ENCODE measurements around the gene OLA1. TPM values are rescaled to one million over a fixed set of nuclear protein-coding genes. Genes with fewer than 3 reads are reported as not detected.

Gene OLA1
- polyA plus RNA-seq, 1 donor from 2014 or later = 134 TPM

DNA sequence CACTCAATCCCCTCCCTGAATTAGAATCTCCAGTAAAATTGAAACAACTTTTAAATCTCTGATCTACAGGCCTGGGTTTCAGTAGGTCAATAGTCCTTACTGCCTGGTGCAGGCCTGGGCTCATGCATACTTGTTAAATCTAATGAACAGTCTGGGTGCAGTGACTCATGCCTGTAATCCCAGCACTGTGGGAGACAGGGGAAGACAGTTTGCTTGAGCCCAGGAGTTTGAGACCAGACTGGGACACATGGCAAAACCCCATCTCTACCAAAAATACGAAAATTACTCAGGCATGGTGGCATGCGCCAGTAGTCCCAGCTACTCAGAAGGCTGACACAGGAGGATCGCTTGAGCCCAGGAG lies 188.5 kb downstream of the OLA1 start:
- Histone ChIP-seq H3F3A (ENCODE audit: insufficient read depth, low read length, poor library complexity, severe bottlenecking) (peaks cover 2% of the 10 kb centered on the region), H3K9me3 (ENCODE audit: low read length) (no peaks in the 10 kb centered on the region), H3K79me2 (replicated peaks; ENCODE audit: insufficient read depth, low read length) (no peaks in the 10 kb centered on the region), H3K27me3 (ENCODE audit: insufficient read depth, low read depth, low read length) (no peaks in the 10 kb centered on the region), H3K4me3 (ENCODE audit: low read length) (no peak overlapping the region), H3K9me2 (ENCODE audit: insufficient read depth, low read length) (no peaks in the 10 kb centered on the region), H3K9ac (ENCODE audit: low read length) (no peak overlapping the region), H3K36me3 (ENCODE audit: insufficient read depth, low read length) (no peaks in the 10 kb centered on the region), H3K4me2 (ENCODE audit: low read length) (no peak overlapping the region), H2AFZ (ENCODE audit: low read depth, low read length) (no peak overlapping the region), H3K27ac (ENCODE audit: low read length) (no peak overlapping the region), H4K20me1 (ENCODE audit: insufficient read depth) (no peaks in the 10 kb centered on the region)
- no peak for TF ChIP-seq EZH2 (IDR thresholded peaks at IDR 0.05; ENCODE audit: borderline replicate concordance, insufficient read depth, low read length, poor library complexity, severe bottlenecking)
- TF ChIP-seq EP300 (conservative IDR thresholded peaks at IDR 0.05; ENCODE audit: poor library complexity, severe bottlenecking) = no peak
- TF ChIP-seq, protein P1, sequence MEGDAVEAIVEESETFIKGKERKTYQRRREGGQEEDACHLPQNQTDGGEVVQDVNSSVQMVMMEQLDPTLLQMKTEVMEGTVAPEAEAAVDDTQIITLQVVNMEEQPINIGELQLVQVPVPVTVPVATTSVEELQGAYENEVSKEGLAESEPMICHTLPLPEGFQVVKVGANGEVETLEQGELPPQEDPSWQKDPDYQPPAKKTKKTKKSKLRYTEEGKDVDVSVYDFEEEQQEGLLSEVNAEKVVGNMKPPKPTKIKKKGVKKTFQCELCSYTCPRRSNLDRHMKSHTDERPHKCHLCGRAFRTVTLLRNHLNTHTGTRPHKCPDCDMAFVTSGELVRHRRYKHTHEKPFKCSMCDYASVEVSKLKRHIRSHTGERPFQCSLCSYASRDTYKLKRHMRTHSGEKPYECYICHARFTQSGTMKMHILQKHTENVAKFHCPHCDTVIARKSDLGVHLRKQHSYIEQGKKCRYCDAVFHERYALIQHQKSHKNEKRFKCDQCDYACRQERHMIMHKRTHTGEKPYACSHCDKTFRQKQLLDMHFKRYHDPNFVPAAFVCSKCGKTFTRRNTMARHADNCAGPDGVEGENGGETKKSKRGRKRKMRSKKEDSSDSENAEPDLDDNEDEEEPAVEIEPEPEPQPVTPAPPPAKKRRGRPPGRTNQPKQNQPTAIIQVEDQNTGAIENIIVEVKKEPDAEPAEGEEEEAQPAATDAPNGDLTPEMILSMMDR (IDR thresholded peaks at IDR 0.05; ENCODE audit: poor library complexity, severe bottlenecking) = no peak
- no peak for TF ChIP-seq SMC3 (conservative IDR thresholded peaks at IDR 0.05; ENCODE audit: poor library complexity)
- TF ChIP-seq, protein P2, sequence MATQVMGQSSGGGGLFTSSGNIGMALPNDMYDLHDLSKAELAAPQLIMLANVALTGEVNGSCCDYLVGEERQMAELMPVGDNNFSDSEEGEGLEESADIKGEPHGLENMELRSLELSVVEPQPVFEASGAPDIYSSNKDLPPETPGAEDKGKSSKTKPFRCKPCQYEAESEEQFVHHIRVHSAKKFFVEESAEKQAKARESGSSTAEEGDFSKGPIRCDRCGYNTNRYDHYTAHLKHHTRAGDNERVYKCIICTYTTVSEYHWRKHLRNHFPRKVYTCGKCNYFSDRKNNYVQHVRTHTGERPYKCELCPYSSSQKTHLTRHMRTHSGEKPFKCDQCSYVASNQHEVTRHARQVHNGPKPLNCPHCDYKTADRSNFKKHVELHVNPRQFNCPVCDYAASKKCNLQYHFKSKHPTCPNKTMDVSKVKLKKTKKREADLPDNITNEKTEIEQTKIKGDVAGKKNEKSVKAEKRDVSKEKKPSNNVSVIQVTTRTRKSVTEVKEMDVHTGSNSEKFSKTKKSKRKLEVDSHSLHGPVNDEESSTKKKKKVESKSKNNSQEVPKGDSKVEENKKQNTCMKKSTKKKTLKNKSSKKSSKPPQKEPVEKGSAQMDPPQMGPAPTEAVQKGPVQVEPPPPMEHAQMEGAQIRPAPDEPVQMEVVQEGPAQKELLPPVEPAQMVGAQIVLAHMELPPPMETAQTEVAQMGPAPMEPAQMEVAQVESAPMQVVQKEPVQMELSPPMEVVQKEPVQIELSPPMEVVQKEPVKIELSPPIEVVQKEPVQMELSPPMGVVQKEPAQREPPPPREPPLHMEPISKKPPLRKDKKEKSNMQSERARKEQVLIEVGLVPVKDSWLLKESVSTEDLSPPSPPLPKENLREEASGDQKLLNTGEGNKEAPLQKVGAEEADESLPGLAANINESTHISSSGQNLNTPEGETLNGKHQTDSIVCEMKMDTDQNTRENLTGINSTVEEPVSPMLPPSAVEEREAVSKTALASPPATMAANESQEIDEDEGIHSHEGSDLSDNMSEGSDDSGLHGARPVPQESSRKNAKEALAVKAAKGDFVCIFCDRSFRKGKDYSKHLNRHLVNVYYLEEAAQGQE (IDR thresholded peaks at IDR 0.05; ENCODE audit: borderline replicate concordance) = no peak
- no peak for TF ChIP-seq RAD21 (conservative IDR thresholded peaks at IDR 0.05)
- no peak for TF ChIP-seq TAF1 (IDR thresholded peaks at IDR 0.05; ENCODE audit: low read depth)
- no peak for TF ChIP-seq POLR2AphosphoS5 (IDR thresholded peaks at IDR 0.05)
- no peak for TF ChIP-seq MXI1 (conservative IDR thresholded peaks at IDR 0.05; ENCODE audit: poor library complexity, severe bottlenecking)

DNA sequence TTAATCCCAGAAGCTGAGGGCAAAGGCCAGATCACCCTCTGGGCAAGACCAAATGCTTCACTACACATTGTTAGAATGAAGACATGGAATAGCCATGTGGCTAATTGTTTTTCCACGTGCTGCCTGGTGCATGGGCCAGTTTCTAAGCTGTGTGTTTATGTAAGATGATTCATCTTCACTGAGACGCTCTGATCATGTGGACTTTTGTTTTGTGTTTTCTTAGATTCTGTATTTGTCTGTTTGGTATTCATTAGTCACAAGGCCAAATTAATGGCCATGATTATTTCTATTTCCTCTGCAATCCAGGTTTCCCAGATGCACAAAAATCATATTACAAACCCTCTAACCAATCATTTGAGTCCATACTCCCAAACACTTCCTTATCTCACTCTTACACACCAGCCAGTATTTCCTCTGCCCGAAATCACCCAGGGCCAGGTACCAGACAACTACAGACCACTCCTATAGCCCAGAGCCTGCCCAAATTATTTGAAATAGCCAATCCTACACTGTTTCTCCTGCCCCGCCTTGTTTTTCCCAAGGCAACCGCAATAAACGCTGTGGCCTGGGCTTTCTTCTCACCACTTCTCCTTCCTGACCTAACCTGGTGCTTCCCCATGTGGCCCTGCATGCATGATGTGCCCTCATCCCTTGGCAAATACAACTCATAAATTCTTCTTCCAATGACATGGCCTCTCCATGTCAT lies 189.0 kb downstream of the OLA1 start:
- Histone ChIP-seq H2AFZ (ENCODE audit: low read depth, low read length) (no peak overlapping the region), H3K4me2 (ENCODE audit: low read length) (no peak overlapping the region), H3K9ac (ENCODE audit: low read length) (no peak overlapping the region), H3K27ac (ENCODE audit: low read length) (no peak overlapping the region), H3K27me3 (ENCODE audit: insufficient read depth, low read depth, low read length) (no peaks in the 10 kb centered on the region), H3K9me2 (ENCODE audit: insufficient read depth, low read length) (no peaks in the 10 kb centered on the region), H3K4me3 (ENCODE audit: low read length) (no peak overlapping the region), H3K79me2 (replicated peaks; ENCODE audit: insufficient read depth, low read length) (no peaks in the 10 kb centered on the region), H3K36me3 (ENCODE audit: insufficient read depth, low read length) (no peaks in the 10 kb centered on the region), H3K9me3 (ENCODE audit: low read length) (no peaks in the 10 kb centered on the region), H3F3A (ENCODE audit: insufficient read depth, low read length, poor library complexity, severe bottlenecking) (peaks cover 2% of the 10 kb centered on the region), H4K20me1 (ENCODE audit: insufficient read depth) (no peaks in the 10 kb centered on the region)
- TF ChIP-seq, protein P1 (IDR thresholded peaks at IDR 0.05; ENCODE audit: poor library complexity, severe bottlenecking) = no peak
- TF ChIP-seq TAF1 (IDR thresholded peaks at IDR 0.05; ENCODE audit: low read depth) (no peak), EP300 (conservative IDR thresholded peaks at IDR 0.05; ENCODE audit: poor library complexity, severe bottlenecking) (no peak), RAD21 (conservative IDR thresholded peaks at IDR 0.05) (no peak), MXI1 (conservative IDR thresholded peaks at IDR 0.05; ENCODE audit: poor library complexity, severe bottlenecking) (no peak), POLR2AphosphoS5 (IDR thresholded peaks at IDR 0.05) (no peak), EZH2 (IDR thresholded peaks at IDR 0.05; ENCODE audit: borderline replicate concordance, insufficient read depth, low read length, poor library complexity, severe bottlenecking) (no peak), SMC3 (conservative IDR thresholded peaks at IDR 0.05; ENCODE audit: poor library complexity) (no peak)
- TF ChIP-seq, protein P2 (IDR thresholded peaks at IDR 0.05; ENCODE audit: borderline replicate concordance) = no peak
